HG02884 (cell line): ENCODE measurements around the gene CPT1A.

Experiments
- ATAC-seq: cut with Tn5 transposase; IDR thresholded peaks from one replicate; pipeline ENCODE4 v1.9.1; 2021; ENCODE audit warnings: mild to moderate bottlenecking, moderate library complexity; ENCODE audit not compliant: unreplicated experiment

The CPT1A gene

DNA sequence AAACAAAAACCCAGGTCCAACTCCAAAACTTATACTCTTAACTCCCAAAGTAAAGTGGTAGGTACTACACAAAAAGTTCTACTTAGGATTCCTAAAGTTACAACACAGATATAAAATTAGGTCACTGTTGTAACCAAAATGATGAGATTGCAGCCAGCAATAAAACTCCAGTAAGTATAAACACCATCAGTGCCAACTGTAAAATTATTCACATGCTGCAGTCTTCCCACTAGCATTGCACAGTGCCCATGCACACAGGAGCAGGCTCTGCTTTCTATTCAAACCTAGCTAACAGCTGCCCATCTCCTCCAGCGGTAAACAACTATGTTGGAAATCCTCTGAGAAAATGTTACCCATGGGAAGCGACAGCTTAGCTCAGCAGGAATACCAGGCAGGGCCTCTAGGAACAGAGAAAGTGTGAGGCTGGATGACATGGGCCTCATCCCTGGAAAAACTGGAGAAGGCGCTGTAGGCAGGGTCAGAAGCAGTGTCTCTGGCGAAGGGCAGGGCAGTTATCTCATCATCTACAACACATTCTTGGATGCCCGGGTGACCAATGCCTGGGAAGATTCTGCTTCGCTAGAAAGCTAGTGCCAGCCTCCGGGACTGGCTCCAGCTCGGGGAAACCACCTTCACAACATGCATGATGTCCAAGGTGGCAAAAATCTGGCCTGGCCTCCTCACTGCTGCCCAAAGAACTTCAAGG lies 9.1 kb downstream of the CPT1A start:
- ATAC-seq = no peak

DNA sequence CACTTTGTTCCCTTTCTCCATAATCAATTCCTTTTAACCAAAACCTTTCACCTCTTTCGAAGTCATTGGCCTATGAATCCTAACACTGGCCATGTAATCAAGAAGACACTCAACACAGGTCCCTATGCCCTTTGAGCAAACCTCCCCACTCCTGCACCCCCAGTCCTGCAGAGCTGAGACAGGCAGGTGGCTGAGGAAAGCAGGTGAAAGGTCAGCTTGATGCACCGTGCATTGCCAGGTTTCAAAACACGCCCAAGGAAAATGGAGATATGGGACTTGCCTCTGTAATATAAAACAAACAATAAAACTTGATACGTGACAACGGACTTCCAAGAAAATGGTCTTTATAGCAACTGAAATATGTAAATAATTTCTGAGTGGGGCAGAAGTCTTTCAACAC lies 10.6 kb downstream of the CPT1A start:
- ATAC-seq = no peak

DNA sequence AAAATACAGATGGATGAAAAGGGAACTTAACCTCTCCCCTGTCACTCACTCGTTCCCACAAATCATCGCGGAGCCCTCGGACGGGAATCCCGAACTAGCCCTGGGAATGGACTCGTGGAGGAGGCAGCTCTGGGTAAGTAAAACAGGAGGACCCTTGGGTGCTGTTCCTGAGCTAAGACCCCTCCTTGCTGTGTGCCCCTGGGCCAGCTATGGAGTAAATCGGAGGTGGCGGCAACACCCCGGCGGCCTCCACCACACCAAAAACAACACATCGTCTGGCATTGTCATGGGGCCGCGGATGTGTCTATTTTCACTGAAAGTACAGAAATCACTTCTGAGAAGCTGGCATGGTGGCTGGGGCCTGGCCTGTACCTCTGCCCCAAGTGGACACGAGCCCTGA lies 12.1 kb downstream of the CPT1A start:
- no peak for ATAC-seq

DNA sequence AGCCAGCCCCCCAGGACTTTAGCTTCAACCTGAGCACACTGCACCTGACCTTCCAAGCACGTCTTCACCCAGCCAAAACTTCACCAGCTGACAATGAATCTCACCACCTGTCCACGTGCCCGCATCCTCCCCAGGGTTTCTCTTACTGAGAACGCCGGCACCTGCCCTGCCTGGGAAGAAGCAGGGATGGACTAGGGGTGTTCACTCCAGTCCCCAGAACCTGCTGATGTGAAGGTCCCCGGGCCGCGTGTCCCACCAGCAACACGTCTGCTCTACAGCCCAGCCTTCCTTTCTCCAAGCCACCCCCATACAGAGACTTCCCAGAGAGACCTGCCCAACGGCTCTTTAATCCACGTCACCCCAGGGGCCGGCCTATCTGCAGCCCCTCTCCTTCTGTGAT lies 12.8 kb downstream of the CPT1A start:
- no peak for ATAC-seq

DNA sequence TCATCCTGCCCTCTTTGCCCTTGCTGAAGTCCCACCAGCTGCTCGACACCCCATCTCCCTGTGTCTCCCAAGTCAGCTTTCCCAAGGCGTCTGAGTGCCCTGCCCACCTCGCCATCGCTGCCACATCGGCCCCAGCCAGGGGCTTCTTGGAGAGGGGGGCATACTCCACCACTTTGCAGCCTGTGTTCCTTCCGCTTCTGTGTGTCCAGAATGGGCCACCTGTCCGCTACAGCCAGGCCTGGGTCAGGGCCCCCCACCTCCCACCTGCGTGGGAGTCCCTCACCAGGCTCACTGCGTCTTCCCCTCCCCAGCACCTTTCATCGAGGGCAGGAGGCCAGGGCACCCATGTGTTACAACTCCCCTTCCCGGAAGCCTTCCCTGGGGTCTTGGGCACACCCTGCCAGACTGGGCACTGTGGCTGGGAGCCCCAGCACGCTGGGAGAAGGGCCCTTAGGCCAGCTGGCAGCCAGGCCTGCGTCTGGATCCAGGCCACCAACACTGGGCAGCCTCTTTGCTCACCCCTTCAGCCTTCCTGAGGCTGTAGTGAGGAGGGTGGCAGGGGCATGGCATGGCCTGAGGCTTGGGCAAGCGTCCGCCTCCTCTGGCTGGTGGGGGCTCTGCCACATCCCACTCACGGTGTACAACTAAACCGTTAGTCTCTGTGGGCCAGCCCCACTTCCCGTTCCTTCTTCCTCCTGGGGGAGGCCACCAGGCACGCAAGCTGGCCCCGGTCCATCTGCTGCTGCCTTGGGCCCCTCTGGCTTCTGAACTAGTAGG lies 13.4 kb downstream of the CPT1A start:
- ATAC-seq = no peak

DNA sequence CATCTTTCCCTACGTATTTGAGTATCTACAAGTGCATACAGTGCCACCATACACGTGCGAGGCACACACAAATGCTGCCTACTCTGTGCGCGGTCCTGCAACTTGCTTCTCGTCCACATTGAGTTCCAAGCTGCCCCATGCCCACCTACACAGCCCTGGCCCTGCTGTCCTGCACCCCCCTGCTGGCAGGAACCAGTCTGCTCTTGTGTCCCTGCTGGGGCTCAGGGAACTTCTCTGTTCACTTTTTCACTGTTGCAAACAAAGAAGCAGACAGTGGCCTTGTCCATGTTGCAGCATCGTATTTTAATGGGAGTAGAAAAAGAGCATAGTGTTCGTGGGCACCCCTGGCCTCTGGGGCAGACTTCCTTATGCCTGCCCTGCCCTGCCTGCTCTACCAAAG lies 14.0 kb downstream of the CPT1A start:
- no peak for ATAC-seq

DNA sequence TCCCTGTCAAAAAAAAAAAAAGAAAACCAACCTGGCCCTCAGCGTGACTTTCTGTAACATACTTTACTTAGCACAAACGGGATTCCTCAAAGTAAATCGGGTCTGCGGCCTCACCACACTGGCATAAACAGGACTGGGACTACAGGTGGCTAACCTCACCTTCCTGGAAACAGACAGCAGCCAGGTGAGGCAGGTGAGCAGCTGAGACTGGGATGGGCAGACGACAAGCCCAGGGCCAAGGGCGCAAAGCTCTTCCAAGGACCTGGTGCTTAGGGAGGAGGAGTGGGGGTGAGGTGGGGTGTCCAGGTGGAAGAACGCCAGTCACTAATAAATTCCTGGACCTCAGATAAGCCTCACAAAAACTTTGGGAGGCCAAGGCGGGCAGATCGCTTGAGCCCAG lies 15.0 kb downstream of the CPT1A start:
- ATAC-seq = no peak

DNA sequence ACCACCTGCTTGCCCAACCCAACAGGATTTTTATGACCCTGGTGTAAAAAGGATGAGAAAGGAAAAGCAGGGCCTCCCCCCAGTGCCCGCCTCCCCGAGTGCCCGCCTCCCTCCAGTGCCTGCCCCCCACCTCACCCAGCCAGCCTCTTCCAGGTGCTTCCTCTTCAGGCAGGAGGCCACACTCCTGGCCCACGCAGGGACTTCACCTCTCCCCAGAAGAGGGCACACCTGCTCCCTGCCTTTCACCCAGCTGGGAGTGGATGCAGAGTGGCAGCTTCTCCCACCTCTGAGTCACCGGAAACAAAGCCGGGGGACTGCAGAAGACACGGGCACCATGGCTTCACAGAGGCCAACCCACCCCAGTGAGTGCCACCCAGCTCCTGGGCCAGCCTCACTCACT lies 16.1 kb downstream of the CPT1A start:
- no peak for ATAC-seq

DNA sequence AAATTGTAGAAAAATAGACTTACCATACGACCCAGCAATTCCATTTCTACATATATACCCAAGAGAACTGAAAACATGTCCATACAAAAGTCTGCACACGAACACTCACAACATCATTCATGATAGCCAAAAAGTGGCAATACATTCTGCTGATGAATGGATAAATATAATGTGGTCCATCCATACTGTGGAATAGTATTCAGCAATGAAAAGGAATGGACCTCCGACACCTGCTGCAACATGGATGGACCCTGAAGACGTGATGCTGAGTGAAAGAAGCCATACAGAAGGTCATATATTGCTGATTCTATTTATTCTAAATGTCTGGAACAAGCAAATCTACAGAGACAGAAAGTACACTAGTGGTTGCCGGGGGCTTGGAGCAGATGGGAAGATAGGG lies 19.2 kb downstream of the CPT1A start:
- ATAC-seq = no peak

DNA sequence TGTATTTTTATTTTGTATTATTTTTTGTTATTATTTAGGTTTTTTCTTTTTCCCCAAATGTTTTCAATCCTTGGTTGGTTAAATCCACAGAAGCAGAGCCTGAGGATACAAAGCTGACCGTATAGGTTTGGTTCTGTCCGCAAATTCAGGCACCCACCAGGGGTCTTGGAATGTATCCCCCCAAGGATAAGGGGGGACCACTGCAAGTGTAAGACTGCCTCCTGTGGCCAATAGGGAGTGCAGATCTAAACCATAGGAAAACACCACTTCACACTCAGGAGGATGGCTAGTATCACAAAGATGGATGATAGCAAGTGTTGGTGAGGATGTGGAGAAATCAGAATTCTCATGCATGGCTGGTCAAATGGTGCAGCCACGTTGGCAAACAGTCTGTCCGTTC lies 20.0 kb downstream of the CPT1A start:
- no peak for ATAC-seq

DNA sequence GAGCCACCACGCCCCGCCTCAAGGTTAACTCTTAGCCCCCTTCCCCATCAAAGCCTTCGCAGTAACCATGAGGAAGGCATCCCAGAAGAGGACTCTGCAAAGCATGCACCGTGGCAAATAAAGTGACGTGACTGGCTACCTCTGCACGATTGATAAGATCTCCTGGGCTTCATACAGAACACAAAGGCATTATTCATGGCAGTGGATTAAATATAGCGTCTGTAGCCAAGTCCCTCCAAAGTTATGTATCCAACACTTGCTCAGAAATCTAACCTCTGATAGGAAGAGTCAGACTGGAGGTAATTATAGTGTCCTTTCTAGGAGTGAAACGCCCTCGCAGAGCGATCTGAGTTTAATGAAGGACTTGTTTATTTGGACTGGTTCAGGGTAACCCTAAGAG lies 22.4 kb downstream of the CPT1A start:
- no peak for ATAC-seq

DNA sequence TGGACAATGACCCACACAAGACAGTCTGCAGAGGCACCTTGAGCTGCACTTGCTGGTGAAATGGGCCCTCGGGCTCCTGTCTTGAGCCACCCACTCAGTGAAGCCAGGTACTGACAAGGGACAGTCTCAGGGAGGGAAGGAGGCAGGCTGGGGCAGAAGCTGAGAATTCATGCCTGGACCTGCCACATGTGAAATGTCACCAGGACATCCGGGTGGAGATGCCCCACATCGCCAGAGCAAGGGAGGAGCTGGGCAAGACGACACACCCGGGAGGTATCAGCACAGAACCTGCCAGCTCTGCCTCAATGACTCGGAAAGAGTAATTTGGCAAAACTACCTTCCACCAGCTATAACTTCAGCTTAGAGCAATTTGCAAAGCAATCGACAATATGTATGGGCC lies 23.5 kb downstream of the CPT1A start:
- no peak for ATAC-seq

DNA sequence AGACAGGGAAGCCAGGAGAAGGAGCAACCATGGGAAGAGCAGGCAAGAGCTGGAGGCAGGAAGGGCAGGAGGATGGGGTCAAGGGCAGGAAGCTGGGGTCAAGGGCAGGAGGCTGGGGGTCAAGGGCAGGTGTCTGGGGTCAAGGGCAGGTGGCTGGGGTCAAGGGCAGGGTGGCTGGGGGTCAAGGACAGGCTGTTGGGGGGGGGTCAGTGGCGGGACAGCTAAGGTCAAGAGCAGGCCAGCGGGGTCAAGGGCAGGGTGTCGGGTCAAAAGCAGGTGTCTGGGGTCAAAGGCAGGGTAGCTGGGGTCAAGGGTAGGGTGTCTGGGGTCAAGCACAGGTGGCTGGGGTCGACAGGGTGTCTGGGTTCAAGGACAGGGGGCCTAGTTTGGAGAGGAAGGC lies 24.2 kb downstream of the CPT1A start:
- no peak for ATAC-seq

DNA sequence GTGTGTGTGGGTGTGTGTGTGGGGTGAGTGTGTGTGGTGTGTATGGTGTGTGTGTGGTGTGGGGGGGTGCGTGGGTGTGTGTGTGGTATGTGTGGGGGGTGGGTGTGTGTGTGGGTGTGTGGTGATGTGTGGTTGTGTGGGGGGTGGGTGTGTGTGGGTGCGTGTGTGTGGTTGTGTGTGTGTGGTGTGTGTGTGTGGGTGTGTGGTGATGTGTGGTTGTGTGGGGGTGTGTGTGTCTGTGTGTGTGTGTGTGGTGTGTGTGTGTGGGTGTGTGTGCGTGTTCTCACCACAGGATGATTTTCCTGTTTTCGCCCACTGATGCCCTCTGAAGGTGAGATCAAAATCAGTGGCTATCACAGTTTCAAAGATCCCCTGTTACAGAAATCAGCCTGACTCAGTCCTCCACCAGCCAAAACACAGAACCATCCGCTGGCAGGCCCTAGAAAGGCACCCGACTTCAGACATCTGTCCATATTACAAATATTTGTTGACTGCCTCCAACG lies 24.7 kb downstream of the CPT1A start:
- ATAC-seq = no peak

DNA sequence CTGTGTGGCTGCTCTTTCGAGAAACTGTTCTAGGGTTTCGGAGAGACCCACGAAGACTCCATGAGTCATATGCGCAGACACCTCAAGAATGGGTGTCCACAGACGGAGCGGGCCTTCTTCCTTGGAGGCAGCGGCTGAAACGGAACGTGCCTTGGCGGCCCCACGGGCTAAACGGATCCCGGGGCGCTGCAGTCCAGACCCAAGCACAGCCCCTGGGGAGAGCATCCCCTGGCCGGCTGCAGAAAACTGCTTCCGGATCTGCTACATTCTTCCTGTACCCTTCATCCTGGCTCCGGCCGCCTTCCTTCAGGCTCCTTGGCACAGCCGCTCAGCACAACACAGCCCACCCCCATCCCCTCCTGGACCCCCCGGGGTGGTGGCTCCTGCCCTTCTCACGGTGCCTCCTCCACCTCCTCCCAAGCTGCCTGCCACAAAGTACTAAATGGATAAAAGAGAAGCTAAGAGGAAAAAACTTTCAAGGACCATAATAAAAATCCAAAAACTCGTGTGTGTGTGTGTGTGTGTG lies 25.4 kb downstream of the CPT1A start:
- ATAC-seq = no peak

DNA sequence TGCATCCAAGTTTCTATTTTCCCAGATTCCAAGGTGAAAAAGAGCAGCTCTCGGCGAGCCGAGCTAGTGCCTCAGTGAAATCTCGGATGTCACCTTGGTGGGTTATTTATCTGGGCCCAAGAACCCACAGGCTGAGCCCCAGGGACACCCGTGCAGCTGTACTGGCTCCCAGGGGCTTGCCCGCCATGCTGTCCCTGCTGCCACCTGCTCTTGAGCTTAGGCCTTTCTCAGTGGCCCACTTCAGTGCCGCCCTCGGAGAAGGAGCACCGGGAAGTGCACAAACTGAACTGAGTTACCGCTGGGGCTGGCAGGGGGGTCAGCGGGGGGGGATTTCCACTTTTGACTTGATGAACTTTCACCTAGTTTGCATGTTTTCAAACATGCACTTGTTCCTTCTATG lies 27.9 kb downstream of the CPT1A start:
- ATAC-seq = no peak

DNA sequence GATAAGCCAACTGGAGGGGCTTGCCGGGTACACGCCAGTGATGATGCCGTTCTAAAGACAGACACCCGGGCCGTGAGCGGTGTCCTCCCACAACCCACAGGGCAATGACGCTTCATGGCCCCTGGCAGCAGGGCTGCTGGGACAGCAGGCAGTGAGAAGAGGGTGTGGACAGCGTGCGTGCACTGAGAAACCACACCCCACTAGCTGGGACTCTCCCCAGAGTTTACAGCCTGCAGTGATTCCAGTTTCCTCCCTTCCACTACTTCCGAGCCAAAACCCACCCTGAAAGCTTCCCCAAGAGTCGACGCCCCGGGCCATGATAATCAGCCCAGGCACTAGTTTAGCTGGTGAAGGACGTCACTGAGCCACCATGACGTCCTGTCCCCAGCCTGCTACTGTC lies 29.2 kb downstream of the CPT1A start:
- no peak for ATAC-seq

DNA sequence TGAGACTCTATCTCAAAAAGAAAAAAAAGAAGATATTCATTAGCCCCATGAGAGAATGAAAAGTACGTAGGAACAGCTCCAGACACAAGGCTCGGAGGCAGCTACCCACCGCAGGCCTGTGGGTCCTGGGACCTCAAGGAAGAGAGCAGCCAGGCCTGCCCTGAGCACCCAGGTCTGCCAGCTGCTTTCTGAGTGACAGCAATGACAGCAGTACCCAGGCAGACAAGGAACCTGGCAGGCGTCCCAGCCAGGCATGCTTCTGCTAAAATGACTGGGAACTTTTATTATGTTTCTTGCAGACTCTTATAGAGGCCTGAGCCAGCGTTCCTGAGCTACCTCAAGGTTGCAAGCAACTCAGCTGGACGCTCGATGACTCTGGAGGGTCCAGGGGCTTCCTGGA lies 31.6 kb downstream of the CPT1A start:
- no peak for ATAC-seq

DNA sequence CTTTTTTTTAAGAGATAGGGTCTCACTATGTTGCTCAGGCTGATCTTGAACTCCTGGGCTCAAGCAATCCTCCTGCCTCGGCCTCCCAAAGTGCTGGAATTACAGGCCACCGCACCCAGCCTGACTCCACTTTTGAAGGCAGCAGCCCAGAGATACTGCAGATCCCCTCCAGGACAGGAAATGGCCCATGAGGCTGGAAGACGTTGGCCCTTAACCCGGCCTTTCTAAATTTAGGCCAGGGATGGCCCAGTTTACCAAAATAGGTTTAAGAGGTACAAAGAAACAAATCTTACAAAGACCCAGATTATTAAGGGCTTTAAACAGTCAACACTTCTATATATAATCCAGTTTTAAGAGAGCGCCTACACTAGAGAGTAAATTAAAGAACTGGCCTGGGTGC lies 32.2 kb downstream of the CPT1A start:
- no peak for ATAC-seq

DNA sequence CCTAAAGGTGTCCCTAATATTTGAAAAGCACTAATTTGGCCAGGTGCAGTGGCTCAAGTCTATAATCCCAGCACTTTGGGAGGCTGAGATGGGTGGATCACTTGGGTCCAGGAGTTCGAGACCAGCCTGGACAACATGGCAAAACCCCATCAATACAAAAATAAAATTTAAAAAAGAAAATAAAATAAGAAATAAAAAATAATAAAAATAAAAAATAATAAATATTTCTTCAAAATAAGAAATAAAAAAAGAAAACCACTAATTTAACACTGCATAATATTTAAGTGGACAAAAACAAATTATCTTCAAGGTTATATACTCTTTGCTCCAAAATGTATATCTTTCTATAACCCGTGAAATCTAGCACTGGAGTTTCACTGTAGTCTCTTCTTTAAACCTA lies 32.9 kb downstream of the CPT1A start:
- ATAC-seq = no peak

DNA sequence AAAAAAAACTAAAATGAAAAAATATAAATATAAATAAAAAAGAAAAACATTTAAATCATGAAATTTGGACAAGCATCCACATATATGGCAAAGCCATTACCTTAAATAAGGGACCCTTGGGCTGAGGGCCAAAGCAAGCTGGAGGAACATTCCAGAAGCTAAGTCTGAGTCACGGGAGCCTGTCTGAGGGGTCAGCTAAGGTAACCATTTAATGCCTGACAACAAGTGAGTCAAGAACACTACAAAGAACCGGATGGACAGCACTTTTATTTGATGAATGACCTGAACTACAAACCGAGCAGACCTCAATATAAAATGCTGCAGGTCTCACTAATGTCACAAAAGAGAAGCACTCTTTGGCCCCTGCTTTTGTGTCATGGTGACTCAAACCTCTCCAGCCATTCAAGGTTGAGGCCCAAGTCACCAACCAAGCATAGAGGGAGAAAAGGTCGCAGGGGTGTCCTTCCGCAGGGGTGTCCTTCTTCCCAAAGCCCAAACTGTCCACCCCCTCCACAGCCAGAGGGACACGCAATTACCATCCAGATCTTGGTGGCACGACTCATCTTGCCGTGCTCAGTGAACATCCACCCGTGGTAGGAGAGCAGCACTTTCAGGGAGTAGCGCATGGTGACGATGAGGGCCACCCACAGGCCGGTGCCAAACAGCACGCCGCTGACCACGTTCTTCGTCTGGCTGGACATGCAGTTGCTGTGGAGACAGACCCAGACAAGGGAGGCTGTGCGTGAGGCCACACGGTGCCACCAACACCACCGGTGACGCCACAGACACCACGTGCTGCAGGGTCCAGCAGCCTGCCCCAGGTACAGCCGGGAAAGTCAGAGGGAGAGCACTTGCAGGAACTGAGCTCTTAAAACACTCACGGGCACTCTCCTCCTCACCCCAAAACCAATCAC lies 34.5 kb downstream of the CPT1A start:
- no peak for ATAC-seq
